ENCODE data around the gene C6orf132.

C6orf132 gene

GRCh38 chr6:42136508-42137193, 5.8 kb downstream of the C6orf132 start:
- H3K27ac ChIP-seq (ENCODE audit: low read depth in 2 of 2, low read length in 2 of 2), result peak overlapping the region; percentile 86 to 90
- H3K4me1 ChIP-seq (ENCODE audit: control insufficient read depth in 2 of 2, insufficient read depth in 2 of 2, low read length in 2 of 2), result peaks cover 36 to 52% of the 10 kb centered on the region in 2 donors
- peak overlapping the region in 1 of 2 donors; percentile 44 for H3K4me3 ChIP-seq (ENCODE audit: low read length in 2 of 2)

GRCh38 chr6:42135722-42136121, 6.7 kb downstream of the C6orf132 start:
- Histone ChIP-seq H3K9ac (ENCODE audit: low read depth in 1 of 2, low read length in 2 of 2) (no peak overlapping the region), H3K9me3 (ENCODE audit: control insufficient read depth in 2 of 2, low read length in 2 of 2) (no peaks in the 10 kb centered on the region), H3K27ac (ENCODE audit: low read depth in 2 of 2, low read length in 2 of 2) (no peak overlapping the region), H3K4me3 (ENCODE audit: low read length in 2 of 2) (no peak overlapping the region), H3K4me1 (ENCODE audit: control insufficient read depth in 2 of 2, insufficient read depth in 2 of 2, low read length in 2 of 2) (peaks cover 36 to 43% of the 10 kb centered on the region in 2 donors), H3K27me3 (ENCODE audit: control insufficient read depth in 2 of 2, insufficient read depth in 2 of 2, low read length in 2 of 2) (no peaks in the 10 kb centered on the region), H3K36me3 (ENCODE audit: control insufficient read depth in 2 of 2, insufficient read depth in 2 of 2, low read length in 2 of 2) (peaks cover 3% of the 10 kb centered on the region in 2 donors)

More at GRCh38 chr6:42136508-42137193, 5.8 kb downstream of the C6orf132 start:
- peak overlapping the region in 1 of 2 donors; percentile 62 for H3K9ac ChIP-seq (ENCODE audit: low read depth in 1 of 2, low read length in 2 of 2)
- H3K27me3 ChIP-seq (ENCODE audit: control insufficient read depth in 2 of 2, insufficient read depth in 2 of 2, low read length in 2 of 2), result no peaks in the 10 kb centered on the region
- no peaks in the 10 kb centered on the region for H3K9me3 ChIP-seq (ENCODE audit: control insufficient read depth in 2 of 2, low read length in 2 of 2)
- H3K36me3 ChIP-seq (ENCODE audit: control insufficient read depth in 2 of 2, insufficient read depth in 2 of 2, low read length in 2 of 2), result peaks cover 3% of the 10 kb centered on the region in 2 donors

GRCh38 chr6:42135161-42135560, 7.3 kb downstream of the C6orf132 start:
- H3K9ac ChIP-seq (ENCODE audit: low read depth in 1 of 2, low read length in 2 of 2), result no peak overlapping the region
- no peak overlapping the region for H3K27ac ChIP-seq (ENCODE audit: low read depth in 2 of 2, low read length in 2 of 2)
- peaks cover 30 to 37% of the 10 kb centered on the region in 2 donors for H3K4me1 ChIP-seq (ENCODE audit: control insufficient read depth in 2 of 2, insufficient read depth in 2 of 2, low read length in 2 of 2)
- H3K9me3 ChIP-seq (ENCODE audit: control insufficient read depth in 2 of 2, low read length in 2 of 2), result no peaks in the 10 kb centered on the region
- H3K27me3 ChIP-seq (ENCODE audit: control insufficient read depth in 2 of 2, insufficient read depth in 2 of 2, low read length in 2 of 2), result no peaks in the 10 kb centered on the region
- peaks cover 3% of the 10 kb centered on the region in 2 donors for H3K36me3 ChIP-seq (ENCODE audit: control insufficient read depth in 2 of 2, insufficient read depth in 2 of 2, low read length in 2 of 2)
- no peak overlapping the region for H3K4me3 ChIP-seq (ENCODE audit: low read length in 2 of 2)

- H3K36me3 ChIP-seq (ENCODE audit: control insufficient read depth in 2 of 2, insufficient read depth in 2 of 2, low read length in 2 of 2), result peaks cover 3 to 7% of the 10 kb centered on the region in 2 donors
- H3K9me3 ChIP-seq (ENCODE audit: control insufficient read depth in 2 of 2, low read length in 2 of 2), result no peaks in the 10 kb centered on the region
Observed at GRCh38 chr6:42133926-42134325, 8.5 kb downstream of the C6orf132 start.

GRCh38 chr6:42131531-42131930, 10.9 kb downstream of the C6orf132 start:
- H3K4me3 ChIP-seq (ENCODE audit: low read length in 2 of 2), result no peak overlapping the region
- H3K27ac ChIP-seq (ENCODE audit: low read depth in 2 of 2, low read length in 2 of 2), result no peak overlapping the region
- no peak overlapping the region for H3K9ac ChIP-seq (ENCODE audit: low read depth in 1 of 2, low read length in 2 of 2)
- H3K27me3 ChIP-seq (ENCODE audit: control insufficient read depth in 2 of 2, insufficient read depth in 2 of 2, low read length in 2 of 2), result no peaks in the 10 kb centered on the region
- H3K4me1 ChIP-seq (ENCODE audit: control insufficient read depth in 2 of 2, insufficient read depth in 2 of 2, low read length in 2 of 2), result peaks cover 3 to 4% of the 10 kb centered on the region in 2 donors
- H3K36me3 ChIP-seq (ENCODE audit: control insufficient read depth in 2 of 2, insufficient read depth in 2 of 2, low read length in 2 of 2), result peaks cover 14 to 15% of the 10 kb centered on the region in 2 donors
- no peaks in the 10 kb centered on the region for H3K9me3 ChIP-seq (ENCODE audit: control insufficient read depth in 2 of 2, low read length in 2 of 2)

More at GRCh38 chr6:42133926-42134325, 8.5 kb downstream of the C6orf132 start:
- Histone ChIP-seq H3K4me3 (ENCODE audit: low read length in 2 of 2) (no peak overlapping the region), H3K27ac (ENCODE audit: low read depth in 2 of 2, low read length in 2 of 2) (no peak overlapping the region), H3K9ac (ENCODE audit: low read depth in 1 of 2, low read length in 2 of 2) (no peak overlapping the region), H3K27me3 (ENCODE audit: control insufficient read depth in 2 of 2, insufficient read depth in 2 of 2, low read length in 2 of 2) (no peaks in the 10 kb centered on the region), H3K4me1 (ENCODE audit: control insufficient read depth in 2 of 2, insufficient read depth in 2 of 2, low read length in 2 of 2) (peaks cover 21 to 25% of the 10 kb centered on the region in 2 donors)

GRCh38 chr6:42129360-42129676, 13.1 kb downstream of the C6orf132 start:
- H3K27me3 ChIP-seq (ENCODE audit: control insufficient read depth in 2 of 2, insufficient read depth in 2 of 2, low read length in 2 of 2), result no peaks in the 10 kb centered on the region
- no peak overlapping the region for H3K4me3 ChIP-seq (ENCODE audit: low read length in 2 of 2)
- H3K9me3 ChIP-seq (ENCODE audit: control insufficient read depth in 2 of 2, low read length in 2 of 2), result no peaks in the 10 kb centered on the region
- peaks cover 22 to 23% of the 10 kb centered on the region in 2 donors for H3K36me3 ChIP-seq (ENCODE audit: control insufficient read depth in 2 of 2, insufficient read depth in 2 of 2, low read length in 2 of 2)
- H3K27ac ChIP-seq (ENCODE audit: low read depth in 2 of 2, low read length in 2 of 2), result no peak overlapping the region
- peaks cover 0 to 6% of the 10 kb centered on the region in 2 donors for H3K4me1 ChIP-seq (ENCODE audit: control insufficient read depth in 2 of 2, insufficient read depth in 2 of 2, low read length in 2 of 2)
- H3K9ac ChIP-seq (ENCODE audit: low read depth in 1 of 2, low read length in 2 of 2), result no peak overlapping the region

GRCh38 chr6:42128460-42129359, 13.7 kb downstream of the C6orf132 start:
- Histone ChIP-seq H3K9ac (ENCODE audit: low read depth in 1 of 2, low read length in 2 of 2) (no peak overlapping the region), H3K4me3 (ENCODE audit: low read length in 2 of 2) (no peak overlapping the region), H3K4me1 (ENCODE audit: control insufficient read depth in 2 of 2, insufficient read depth in 2 of 2, low read length in 2 of 2) (peaks cover 0 to 11% of the 10 kb centered on the region in 2 donors), H3K36me3 (ENCODE audit: control insufficient read depth in 2 of 2, insufficient read depth in 2 of 2, low read length in 2 of 2) (peaks cover 22 to 23% of the 10 kb centered on the region in 2 donors), H3K27me3 (ENCODE audit: control insufficient read depth in 2 of 2, insufficient read depth in 2 of 2, low read length in 2 of 2) (no peaks in the 10 kb centered on the region), H3K27ac (ENCODE audit: low read depth in 2 of 2, low read length in 2 of 2) (no peak overlapping the region), H3K9me3 (ENCODE audit: control insufficient read depth in 2 of 2, low read length in 2 of 2) (no peaks in the 10 kb centered on the region)

GRCh38 chr6:42125663-42126062, 16.8 kb downstream of the C6orf132 start:
- H3K4me1 ChIP-seq (ENCODE audit: control insufficient read depth in 2 of 2, insufficient read depth in 2 of 2, low read length in 2 of 2), result peaks cover 20 to 38% of the 10 kb centered on the region in 2 donors
- H3K9ac ChIP-seq (ENCODE audit: low read depth in 1 of 2, low read length in 2 of 2), result no peak overlapping the region
- peaks cover 19 to 20% of the 10 kb centered on the region in 2 donors for H3K36me3 ChIP-seq (ENCODE audit: control insufficient read depth in 2 of 2, insufficient read depth in 2 of 2, low read length in 2 of 2)
- no peak overlapping the region for H3K4me3 ChIP-seq (ENCODE audit: low read length in 2 of 2)
- H3K9me3 ChIP-seq (ENCODE audit: control insufficient read depth in 2 of 2, low read length in 2 of 2), result no peaks in the 10 kb centered on the region
- no peak overlapping the region for H3K27ac ChIP-seq (ENCODE audit: low read depth in 2 of 2, low read length in 2 of 2)
- H3K27me3 ChIP-seq (ENCODE audit: control insufficient read depth in 2 of 2, insufficient read depth in 2 of 2, low read length in 2 of 2), result no peaks in the 10 kb centered on the region

GRCh38 chr6:42125231-42125630, 17.2 kb downstream of the C6orf132 start:
- Histone ChIP-seq H3K36me3 (ENCODE audit: control insufficient read depth in 2 of 2, insufficient read depth in 2 of 2, low read length in 2 of 2) (peaks cover 19 to 20% of the 10 kb centered on the region in 2 donors), H3K9ac (ENCODE audit: low read depth in 1 of 2, low read length in 2 of 2) (no peak overlapping the region), H3K4me1 (ENCODE audit: control insufficient read depth in 2 of 2, insufficient read depth in 2 of 2, low read length in 2 of 2) (peaks cover 20 to 38% of the 10 kb centered on the region in 2 donors), H3K27me3 (ENCODE audit: control insufficient read depth in 2 of 2, insufficient read depth in 2 of 2, low read length in 2 of 2) (no peaks in the 10 kb centered on the region), H3K27ac (ENCODE audit: low read depth in 2 of 2, low read length in 2 of 2) (no peak overlapping the region), H3K4me3 (ENCODE audit: low read length in 2 of 2) (no peak overlapping the region), H3K9me3 (ENCODE audit: control insufficient read depth in 2 of 2, low read length in 2 of 2) (no peaks in the 10 kb centered on the region)
